GM12878 (cell line): ENCODE measurements around the gene BSN. TPM values are rescaled to one million over a fixed set of nuclear protein-coding genes. Genes with fewer than 3 reads are reported as not detected.

Experiments used
- ATAC-seq: fragments of 200-7000 bp; cut with Tn5 transposase; 3 replicates; pipeline ENCODE4 v1.9.1; 2020; ENCODE audit warnings: mild to moderate bottlenecking, moderate library complexity
- BruUV-seq: library from RNA; stranded (reverse); fragments of 400-500 nt; replicated peaks from 2 replicates; lab custom pipeline; 2021; lab: Mats Ljungman, UMichigan
- CTCF ChIA-PET: fragments of 300-600 bp; sonication (Branson Sonifier 250); formaldehyde crosslinking; extraction: SDS; loops from one replicate; lab custom pipeline; 2021; ENCODE audit warnings: inconsistent platforms; lab: Yijun Ruan, JAX
- POLR2A ChIA-PET: fragments of 350-600 bp; formaldehyde crosslinking; extraction: SDS; loops from one replicate; lab custom pipeline; 2021; ENCODE audit warnings: inconsistent platforms; lab: Charles Lee
- RAD21 ChIA-PET: fragments of 300-600 bp; sonication (Branson Sonifier 250); formaldehyde crosslinking; loops from one replicate; lab custom pipeline; 2023; ENCODE audit warnings: antibody characterized with exemption; ENCODE audit not compliant: unreplicated experiment; lab: Charles Lee
- SMC1A ChIA-PET: fragments of 300-600 bp; sonication (Branson Sonifier 250); formaldehyde crosslinking; loops from one replicate; lab custom pipeline; 2023; ENCODE audit not compliant: unreplicated experiment, uncharacterized antibody; lab: Charles Lee
- DNase-seq: peaks from one replicate; pipeline ENCODE4 v3.0.0-alpha.2; 2011; ENCODE audit warnings: low read depth, low spot score
- FAIRE-seq: peaks from 3 replicates; lab custom pipeline; 2011; peaks lifted over from hg19 to GRCh38; lab: Jason Lieb, UNC
- H2AFZ ChIP-seq: 2 replicates; pipeline ENCODE4 v1.6.0; 2011; ENCODE audit warnings: low read depth, low read length, control low read depth; ENCODE audit not compliant: control insufficient read depth
- H3K27ac ChIP-seq: 2 replicates; pipeline ENCODE4 v1.5.1; 2011; ENCODE audit warnings: control low read depth; ENCODE audit not compliant: control insufficient read depth, insufficient read depth
- H3K27me3 ChIP-seq, 2 experiments: replicated peaks in 1 of 2; 2 replicates each; pipeline versions ENCODE4 v1.6.0 to v1.6.1; 2011; ENCODE audit warnings: low read length in 1 of 2; ENCODE audit not compliant: control insufficient read depth in 2 of 2, insufficient read depth in 2 of 2
- H3K36me3 ChIP-seq, 2 experiments: 2 replicates each; pipeline ENCODE4 v1.5.1; 2011; ENCODE audit warnings: low read length in 1 of 2; ENCODE audit not compliant: control insufficient read depth in 2 of 2, insufficient read depth in 2 of 2
- H3K4me1 ChIP-seq: 2 replicates; pipeline ENCODE4 v1.6.1; 2011; ENCODE audit warnings: mild to moderate bottlenecking, low read length, moderate library complexity, mixed read lengths; ENCODE audit not compliant: control insufficient read depth, insufficient read depth
- H3K4me2 ChIP-seq: 2 replicates; pipeline ENCODE4 v1.6.0; 2011; ENCODE audit warnings: control low read depth; ENCODE audit not compliant: control insufficient read depth, insufficient read depth
- H3K4me3 ChIP-seq: fragments of 200-600 bp; sonication (generic); 2 replicates; pipeline ENCODE4 v1.5.1; 2016
- H3K79me2 ChIP-seq: 2 replicates; pipeline ENCODE4 v1.6.0; 2011; ENCODE audit warnings: low read length; ENCODE audit not compliant: control insufficient read depth, insufficient read depth
- H3K9ac ChIP-seq: 2 replicates; pipeline ENCODE4 v1.8.0; 2011; ENCODE audit warnings: low read length, control low read depth, mixed read lengths; ENCODE audit not compliant: control insufficient read depth, insufficient read depth
- H3K9me3 ChIP-seq: replicated peaks from 3 replicates; pipeline ENCODE4 v1.5.1; 2011; ENCODE audit warnings: mild to moderate bottlenecking, low read length; ENCODE audit not compliant: control insufficient read depth, insufficient read depth
- H4K20me1 ChIP-seq: 2 replicates; pipeline ENCODE4 v1.6.0; 2011; ENCODE audit not compliant: control insufficient read depth, insufficient read depth
- BMI1 ChIP-seq: fragments of 450-650 bp; IDR thresholded peaks from 2 replicates; pipeline ENCODE4 v1.6.1; 2016; ENCODE audit warnings: mild to moderate bottlenecking, moderate library complexity, borderline replicate concordance
- CHD2 ChIP-seq: IDR thresholded peaks from 2 replicates; pipeline ENCODE4 v1.6.1; 2011; ENCODE audit warnings: low read depth, low read length, improper control_type of control experiment, borderline replicate concordance
- CREB1 ChIP-seq: IDR thresholded peaks from 2 replicates; pipeline ENCODE4 v1.6.1; 2012; ENCODE audit warnings: low read depth, mild to moderate bottlenecking, inconsistent platforms
- DPF2 ChIP-seq: fragments of 450-650 bp; IDR thresholded peaks from 2 replicates; pipeline ENCODE4 v1.6.1; 2017; ENCODE audit warnings: mild to moderate bottlenecking
- HDAC2 ChIP-seq: fragments of 200-600 bp; sonication (generic); IDR thresholded peaks from 2 replicates; pipeline ENCODE4 v1.6.1; 2017
- JUNB ChIP-seq: IDR thresholded peaks from 2 replicates; pipeline ENCODE4 v1.6.1; 2016; ENCODE audit warnings: antibody characterized with exemption, mild to moderate bottlenecking
- MXI1 ChIP-seq: fragments of 150-350 bp; IDR thresholded peaks from 2 replicates; pipeline ENCODE4 v1.6.1; 2011; ENCODE audit warnings: low read depth, mild to moderate bottlenecking, inconsistent platforms, low read length, improper control_type of control experiment
- SMARCA5 ChIP-seq: fragments of 450-650 bp; IDR thresholded peaks from 2 replicates; pipeline ENCODE4 v1.6.1; 2017; ENCODE audit warnings: mild to moderate bottlenecking
- SP1 ChIP-seq: IDR thresholded peaks from one replicate; pipeline ENCODE4 v1.6.1; 2011; ENCODE audit warnings: low read depth, low read length
- STAT3 ChIP-seq: IDR thresholded peaks from 2 replicates; pipeline ENCODE4 v1.6.1; 2011; ENCODE audit warnings: low read depth, low read length, improper control_type of control experiment
- USF2 ChIP-seq: IDR thresholded peaks from 2 replicates; pipeline ENCODE4 v1.6.1; 2011; ENCODE audit warnings: low read depth, low read length, improper control_type of control experiment, borderline replicate concordance
- YY1 ChIP-seq: IDR thresholded peaks from 2 replicates; pipeline ENCODE4 v1.6.1; 2011; ENCODE audit warnings: low read depth, mild to moderate bottlenecking, low read length
- WGBS: methylation state at CpG from one replicate; pipeline ENCODE4 v1.1.6; 2016; ENCODE audit warnings: low lambda C conversion rate; ENCODE audit not compliant: insufficient replicate concordance, insufficient coverage; ENCODE audit errors: missing lambda C conversion rate; 5-methylcytosine and 5-hydroxymethylcytosine counted together
- in situ Hi-C: fragments of 300-500 bp; cut with MboI; formaldehyde crosslinking; loops from 9 replicates; pipeline ENCODE4 v1.14.3; 2018; ENCODE audit warnings: mixed read lengths
- intact Hi-C: fragments of 100-400 bp; cut with micrococcal nuclease; formaldehyde crosslinking; loops from one replicate; pipeline ENCODE4 v1.14.2; 2022; ENCODE audit not compliant: unreplicated experiment
- polyA plus RNA-seq, 11 experiments: library from polyadenylated mRNA; depleted of rRNA in 4 of 11; unstranded in 6 of 11; stranded (reverse) in 5 of 11; fragments of >200 nt; fragmentation: Nextera tagmentation in 4 of 11; fragmentation: Illumina TruSeq in 1 of 11; extraction: Ambion mirVana in 4 of 11; extraction: Trizol in 1 of 11; gene quantifications; 1 replicate in 1 of 11; 2 replicates in 10 of 11; pipeline versions ENCODE4 v1.2.1 to v1.2.3, GENCODE V29; 2011 to 2016; ENCODE audit warnings: inconsistent platforms in 2 of 11, missing spikeins in 2 of 11, low read depth in 1 of 11
- total RNA-seq, 4 experiments: library from RNA; depleted of rRNA in 3 of 4; stranded (reverse); fragments of >200 nt in 3 of 4; fragmentation: Illumina TruSeq in 1 of 4; extraction: Trizol in 1 of 4; gene quantifications; 2 replicates each; pipeline versions ENCODE4 v1.2.1 to v1.2.3, GENCODE V29; 2013 to 2021
- TF ChIP-seq, protein P1 (sequence below): fragments of 450-650 bp; IDR thresholded peaks from 2 replicates; pipeline ENCODE4 v1.6.1; 2017; ENCODE audit warnings: low read depth, mild to moderate bottlenecking, moderate library complexity
- TF ChIP-seq, protein P2 (sequence below): IDR thresholded peaks from 2 replicates; pipeline ENCODE4 v1.6.1; 2012; ENCODE audit warnings: low read depth, low read length, improper control_type of control experiment

The BSN gene
- total and polyA plus RNA-seq, 10 of the 15 experiments (the other 5 are each of a cell fraction or from before 2014, with no cell fraction given), result under 0.01 to 0.19 (median 0.05) TPM; not detected in 1

- RAD21 ChIA-PET, result no interaction called here
Measured at GRCh38 chr3:49681543-49681942, 127.3 kb downstream of the BSN start.

More at GRCh38 chr3:49681543-49681942, 127.3 kb downstream of the BSN start:
- FAIRE-seq (no peak), DNase-seq (no peak), ATAC-seq (no peak)
- ChIA-PET SMC1A (no interaction called here), POLR2A (interaction anchor here (0.6 kb wide), 1 partner anchor 11 kb away, joined by 5 read pairs; no protein-coding TSS in a partner anchor), CTCF (no interaction called here)
- Histone ChIP-seq H3K79me2 (no peaks in the 10 kb centered on the region; the same call in 1 of the 2 replicates), H4K20me1 (no peaks in the 10 kb centered on the region), H2AFZ (no peak overlapping the region), H3K9me3 (no peaks in the 10 kb centered on the region), H3K4me2 (no peak overlapping the region), H3K27me3 (no peaks in the 10 kb centered on the region), H3K4me3 (no peak overlapping the region), H3K9ac (no peak overlapping the region), H3K4me1 (no peaks in the 10 kb centered on the region; the same call in 1 of the 2 replicates), H3K27ac (no peak overlapping the region)
- BruUV-seq, result no TSS peak
- intact Hi-C loops, result no loop called here
- WGBS, result 71% methylated on average over 4 of the region's 4 CpGs
- in situ Hi-C loops, result no loop called here
- no peak for TF ChIP-seq SP1
- TF ChIP-seq YY1, result no peak
- no peak for TF ChIP-seq DPF2
- TF ChIP-seq, protein P1, sequence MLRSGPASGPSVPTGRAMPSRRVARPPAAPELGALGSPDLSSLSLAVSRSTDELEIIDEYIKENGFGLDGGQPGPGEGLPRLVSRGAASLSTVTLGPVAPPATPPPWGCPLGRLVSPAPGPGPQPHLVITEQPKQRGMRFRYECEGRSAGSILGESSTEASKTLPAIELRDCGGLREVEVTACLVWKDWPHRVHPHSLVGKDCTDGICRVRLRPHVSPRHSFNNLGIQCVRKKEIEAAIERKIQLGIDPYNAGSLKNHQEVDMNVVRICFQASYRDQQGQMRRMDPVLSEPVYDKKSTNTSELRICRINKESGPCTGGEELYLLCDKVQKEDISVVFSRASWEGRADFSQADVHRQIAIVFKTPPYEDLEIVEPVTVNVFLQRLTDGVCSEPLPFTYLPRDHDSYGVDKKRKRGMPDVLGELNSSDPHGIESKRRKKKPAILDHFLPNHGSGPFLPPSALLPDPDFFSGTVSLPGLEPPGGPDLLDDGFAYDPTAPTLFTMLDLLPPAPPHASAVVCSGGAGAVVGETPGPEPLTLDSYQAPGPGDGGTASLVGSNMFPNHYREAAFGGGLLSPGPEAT, result no peak
- TF ChIP-seq MXI1, result no peak
- TF ChIP-seq HDAC2, result no peak
- TF ChIP-seq CREB1, result no peak
- no peak for TF ChIP-seq CHD2
- TF ChIP-seq STAT3, result no peak
- no peak for TF ChIP-seq SMARCA5
- no peak for TF ChIP-seq USF2
- TF ChIP-seq, protein P2, sequence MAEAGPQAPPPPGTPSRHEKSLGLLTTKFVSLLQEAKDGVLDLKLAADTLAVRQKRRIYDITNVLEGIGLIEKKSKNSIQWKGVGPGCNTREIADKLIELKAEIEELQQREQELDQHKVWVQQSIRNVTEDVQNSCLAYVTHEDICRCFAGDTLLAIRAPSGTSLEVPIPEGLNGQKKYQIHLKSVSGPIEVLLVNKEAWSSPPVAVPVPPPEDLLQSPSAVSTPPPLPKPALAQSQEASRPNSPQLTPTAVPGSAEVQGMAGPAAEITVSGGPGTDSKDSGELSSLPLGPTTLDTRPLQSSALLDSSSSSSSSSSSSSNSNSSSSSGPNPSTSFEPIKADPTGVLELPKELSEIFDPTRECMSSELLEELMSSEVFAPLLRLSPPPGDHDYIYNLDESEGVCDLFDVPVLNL, result no peak
- TF ChIP-seq JUNB, result no peak
- no peak for TF ChIP-seq BMI1
- TF ChIP-seq, all 136 proteins: peak for 0
- peaks cover 18 to 33% of the 10 kb centered on the region in 2 experiments for H3K36me3 ChIP-seq
